Panc1 (cell line): ENCODE results near the gene DNAJA3.

Experiments used
- POLR2AphosphoS5 ChIP-seq: IDR thresholded peaks from 2 replicates; pipeline ENCODE4 v1.6.1; 2012; ENCODE audit warnings: mild to moderate bottlenecking, low read depth, low read length, moderate library complexity
- TF ChIP-seq, protein P1 (sequence below): fragments of 450-650 bp; IDR thresholded peaks from 2 replicates; pipeline ENCODE4 v1.5.1; 2017; ENCODE audit warnings: mild to moderate bottlenecking
- TF ChIP-seq, protein P2 (sequence below), 2 experiments: IDR thresholded peaks; 2 replicates each; pipeline ENCODE4 v1.6.1; 2011 to 2012; ENCODE audit warnings: low read depth in 2 of 2, control low read depth in 1 of 2, low read length in 1 of 2, mild to moderate bottlenecking in 1 of 2, moderate library complexity in 1 of 2; ENCODE audit not compliant: insufficient read depth in 1 of 2

DNA sequence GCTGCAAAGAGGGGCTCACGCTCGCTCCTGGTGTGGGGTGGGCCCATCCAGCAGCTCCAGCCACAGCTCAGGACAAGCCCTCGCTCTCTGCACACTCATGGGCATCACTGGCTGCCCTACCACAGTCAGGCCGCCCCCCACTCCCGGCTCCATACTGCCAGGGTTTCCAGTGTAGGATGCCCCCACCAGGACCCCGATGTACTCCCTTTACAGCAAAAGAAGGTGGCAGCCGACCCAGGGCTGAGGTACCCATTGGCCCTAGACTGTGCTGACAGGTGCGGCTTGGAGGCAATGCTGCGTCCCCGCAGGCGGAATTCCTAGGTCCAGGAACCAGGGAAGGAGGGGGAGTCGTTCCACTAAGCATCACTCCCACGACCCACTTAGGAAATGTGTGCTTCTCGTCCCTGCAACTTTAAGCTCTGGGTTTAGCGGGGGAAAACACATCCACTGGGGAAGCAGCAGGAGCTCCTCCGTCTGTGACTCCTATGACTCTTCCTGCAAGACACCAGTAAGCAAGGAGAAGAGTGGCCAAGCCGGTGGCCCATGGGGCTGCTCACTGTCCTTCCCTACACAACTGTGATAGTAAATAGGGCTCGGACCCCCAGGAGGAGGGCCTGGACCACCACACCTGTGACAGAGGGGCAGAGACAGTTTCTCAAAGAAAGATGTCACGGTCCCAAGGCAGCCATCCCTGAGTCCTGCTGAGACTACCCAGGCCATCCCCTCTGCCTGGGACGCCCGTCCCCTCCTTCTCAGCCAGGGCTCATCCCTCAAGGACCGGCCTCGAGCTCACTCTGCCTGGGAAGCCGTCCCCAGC, 22.3 kb upstream of the DNAJA3 start:
- TF ChIP-seq, protein P1, sequence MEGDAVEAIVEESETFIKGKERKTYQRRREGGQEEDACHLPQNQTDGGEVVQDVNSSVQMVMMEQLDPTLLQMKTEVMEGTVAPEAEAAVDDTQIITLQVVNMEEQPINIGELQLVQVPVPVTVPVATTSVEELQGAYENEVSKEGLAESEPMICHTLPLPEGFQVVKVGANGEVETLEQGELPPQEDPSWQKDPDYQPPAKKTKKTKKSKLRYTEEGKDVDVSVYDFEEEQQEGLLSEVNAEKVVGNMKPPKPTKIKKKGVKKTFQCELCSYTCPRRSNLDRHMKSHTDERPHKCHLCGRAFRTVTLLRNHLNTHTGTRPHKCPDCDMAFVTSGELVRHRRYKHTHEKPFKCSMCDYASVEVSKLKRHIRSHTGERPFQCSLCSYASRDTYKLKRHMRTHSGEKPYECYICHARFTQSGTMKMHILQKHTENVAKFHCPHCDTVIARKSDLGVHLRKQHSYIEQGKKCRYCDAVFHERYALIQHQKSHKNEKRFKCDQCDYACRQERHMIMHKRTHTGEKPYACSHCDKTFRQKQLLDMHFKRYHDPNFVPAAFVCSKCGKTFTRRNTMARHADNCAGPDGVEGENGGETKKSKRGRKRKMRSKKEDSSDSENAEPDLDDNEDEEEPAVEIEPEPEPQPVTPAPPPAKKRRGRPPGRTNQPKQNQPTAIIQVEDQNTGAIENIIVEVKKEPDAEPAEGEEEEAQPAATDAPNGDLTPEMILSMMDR, result no peak
- TF ChIP-seq, protein P2, sequence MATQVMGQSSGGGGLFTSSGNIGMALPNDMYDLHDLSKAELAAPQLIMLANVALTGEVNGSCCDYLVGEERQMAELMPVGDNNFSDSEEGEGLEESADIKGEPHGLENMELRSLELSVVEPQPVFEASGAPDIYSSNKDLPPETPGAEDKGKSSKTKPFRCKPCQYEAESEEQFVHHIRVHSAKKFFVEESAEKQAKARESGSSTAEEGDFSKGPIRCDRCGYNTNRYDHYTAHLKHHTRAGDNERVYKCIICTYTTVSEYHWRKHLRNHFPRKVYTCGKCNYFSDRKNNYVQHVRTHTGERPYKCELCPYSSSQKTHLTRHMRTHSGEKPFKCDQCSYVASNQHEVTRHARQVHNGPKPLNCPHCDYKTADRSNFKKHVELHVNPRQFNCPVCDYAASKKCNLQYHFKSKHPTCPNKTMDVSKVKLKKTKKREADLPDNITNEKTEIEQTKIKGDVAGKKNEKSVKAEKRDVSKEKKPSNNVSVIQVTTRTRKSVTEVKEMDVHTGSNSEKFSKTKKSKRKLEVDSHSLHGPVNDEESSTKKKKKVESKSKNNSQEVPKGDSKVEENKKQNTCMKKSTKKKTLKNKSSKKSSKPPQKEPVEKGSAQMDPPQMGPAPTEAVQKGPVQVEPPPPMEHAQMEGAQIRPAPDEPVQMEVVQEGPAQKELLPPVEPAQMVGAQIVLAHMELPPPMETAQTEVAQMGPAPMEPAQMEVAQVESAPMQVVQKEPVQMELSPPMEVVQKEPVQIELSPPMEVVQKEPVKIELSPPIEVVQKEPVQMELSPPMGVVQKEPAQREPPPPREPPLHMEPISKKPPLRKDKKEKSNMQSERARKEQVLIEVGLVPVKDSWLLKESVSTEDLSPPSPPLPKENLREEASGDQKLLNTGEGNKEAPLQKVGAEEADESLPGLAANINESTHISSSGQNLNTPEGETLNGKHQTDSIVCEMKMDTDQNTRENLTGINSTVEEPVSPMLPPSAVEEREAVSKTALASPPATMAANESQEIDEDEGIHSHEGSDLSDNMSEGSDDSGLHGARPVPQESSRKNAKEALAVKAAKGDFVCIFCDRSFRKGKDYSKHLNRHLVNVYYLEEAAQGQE (IDR thresholded peaks at IDR 0.05; ENCODE audit: insufficient read depth in 1 of 2, low read depth in 2 of 2, low read length in 1 of 2), result no peak
- no peak for TF ChIP-seq POLR2AphosphoS5
